Liver (tissue), 9 donors: ENCODE measurements around the gene BARX1. TPM values are rescaled to one million over a fixed set of nuclear protein-coding genes. Genes with fewer than 3 reads are reported as not detected.

ENCODE experiments used
- DNase-seq: peaks from one replicate; pipeline ENCODE4 v3.0.0-alpha.2; 2017; ENCODE audit warnings: low spot score
- H3K27ac ChIP-seq, 2 donors: one replicate each; pipeline ENCODE4 v1.7.0; 2013; ENCODE audit warnings: inconsistent platforms in 2 of 2, low read length in 2 of 2, control low read depth in 1 of 2, low read depth in 1 of 2, mild to moderate bottlenecking in 1 of 2
- H3K27me3 ChIP-seq, 4 donors: one replicate each; pipeline versions ENCODE4 v1.6.1 to v1.7.0; 2013; ENCODE audit warnings: low read length in 3 of 4, inconsistent platforms in 1 of 4, mild to moderate bottlenecking in 1 of 4, moderate library complexity in 1 of 4; ENCODE audit not compliant: control insufficient read depth in 4 of 4, insufficient read depth in 4 of 4
- H3K36me3 ChIP-seq, 4 donors: one replicate each; pipeline versions ENCODE4 v1.6.1 to v1.7.0; 2013; ENCODE audit warnings: low read length in 3 of 4, mild to moderate bottlenecking in 3 of 4, low read depth in 1 of 4, moderate library complexity in 1 of 4; ENCODE audit not compliant: control insufficient read depth in 4 of 4, insufficient read depth in 3 of 4
- H3K4me1 ChIP-seq, 4 donors: one replicate each; pipeline versions ENCODE4 v1.6.1 to v1.7.0; 2013; ENCODE audit warnings: low read length in 3 of 4, mild to moderate bottlenecking in 3 of 4, moderate library complexity in 1 of 4; ENCODE audit not compliant: control insufficient read depth in 4 of 4, insufficient read depth in 4 of 4
- H3K4me3 ChIP-seq, 3 donors: one replicate each; pipeline versions ENCODE4 v1.6.1 to v1.7.0; 2013; ENCODE audit warnings: low read length in 3 of 3, control low read depth in 1 of 3, low read depth in 1 of 3, mild to moderate bottlenecking in 1 of 3
- H3K9ac ChIP-seq, 2 donors: one replicate each; pipeline ENCODE4 v1.7.0; 2013; ENCODE audit warnings: low read length in 2 of 2, mild to moderate bottlenecking in 2 of 2, moderate library complexity in 2 of 2, control low read depth in 1 of 2, low read depth in 1 of 2
- H3K9me3 ChIP-seq, 4 donors: one replicate each; pipeline versions ENCODE4 v1.6.1 to v1.7.0; 2013; ENCODE audit warnings: low read length in 3 of 4; ENCODE audit not compliant: control insufficient read depth in 4 of 4
- CTCF ChIP-seq: fragments of 150-350 bp; IDR thresholded peaks from 2 replicates; pipeline ENCODE4 v1.5.1; 2017; ENCODE audit warnings: improper control_type of control experiment, low read depth, low read length; ENCODE audit not compliant: missing input control
- EGR1 ChIP-seq, 2 donors: IDR thresholded peaks; 2 replicates each; pipeline ENCODE4 v1.6.1; 2016 to 2018; ENCODE audit warnings: antibody characterized with exemption in 2 of 2, low read depth in 2 of 2
- FOXA1 ChIP-seq: IDR thresholded peaks from 2 replicates; pipeline ENCODE4 v1.6.1; 2016; ENCODE audit warnings: antibody characterized with exemption
- FOXA2 ChIP-seq: IDR thresholded peaks from 2 replicates; pipeline ENCODE4 v1.6.1; 2016; ENCODE audit warnings: antibody characterized with exemption
- GABPA ChIP-seq, 2 donors: IDR thresholded peaks in 1 of 2; conservative IDR thresholded peaks in 1 of 2; 2 replicates each; pipeline ENCODE4 v1.6.1; 2016; ENCODE audit warnings: antibody characterized with exemption in 2 of 2, mild to moderate bottlenecking in 1 of 2, moderate library complexity in 1 of 2
- HNF4A ChIP-seq, 2 donors: conservative IDR thresholded peaks; 2 replicates each; pipeline ENCODE4 v1.6.1; 2016; ENCODE audit warnings: antibody characterized with exemption in 2 of 2, mild to moderate bottlenecking in 2 of 2
- HNF4G ChIP-seq: IDR thresholded peaks from 2 replicates; pipeline ENCODE4 v1.6.1; 2016; ENCODE audit warnings: antibody characterized with exemption
- JUND ChIP-seq, 2 donors: IDR thresholded peaks; 2 replicates each; pipeline ENCODE4 v1.6.1; 2016; ENCODE audit warnings: antibody characterized with exemption in 2 of 2
- NR2F2 ChIP-seq: IDR thresholded peaks from 2 replicates; pipeline ENCODE4 v1.6.1; 2016; ENCODE audit warnings: antibody characterized with exemption
- RAD21 ChIP-seq, 2 donors: IDR thresholded peaks; 2 replicates each; pipeline ENCODE4 v1.6.1; 2016; ENCODE audit warnings: antibody characterized with exemption in 2 of 2, mild to moderate bottlenecking in 2 of 2
- RXRA ChIP-seq, 2 donors: IDR thresholded peaks; 2 replicates each; pipeline ENCODE4 v1.6.1; 2017 to 2018; ENCODE audit warnings: antibody characterized with exemption in 2 of 2, mild to moderate bottlenecking in 1 of 2
- SP1 ChIP-seq: IDR thresholded peaks from 2 replicates; pipeline ENCODE4 v1.6.1; 2018; ENCODE audit warnings: antibody characterized with exemption, mild to moderate bottlenecking
- TAF1 ChIP-seq: conservative IDR thresholded peaks from 2 replicates; pipeline ENCODE4 v1.6.1; 2016; ENCODE audit warnings: antibody characterized with exemption, mild to moderate bottlenecking
- YY1 ChIP-seq: IDR thresholded peaks from 2 replicates; pipeline ENCODE4 v1.6.1; 2016; ENCODE audit warnings: antibody characterized with exemption, mild to moderate bottlenecking
- ZBTB33 ChIP-seq: IDR thresholded peaks from 2 replicates; pipeline ENCODE4 v1.6.1; 2016; ENCODE audit warnings: antibody characterized with exemption
- WGBS: extraction: QIAGEN DNeasy Blood & Tissue Kit; methylation state at CpG from one replicate; pipeline ENCODE4 v1.1.7; 2013; 5-methylcytosine and 5-hydroxymethylcytosine counted together
- polyA plus RNA-seq, 2 donors: library from polyadenylated mRNA; stranded (reverse) in 1 of 2; unstranded in 1 of 2; fragments of 200-250 nt in 1 of 2; fragments of >200 nt in 1 of 2; fragmentation: Nextera tagmentation in 1 of 2; extraction: Ambion mirVana in 1 of 2; gene quantifications; one replicate each; pipeline versions ENCODE4 v1.2.1 to v1.2.3, GENCODE V29; 2013 to 2015
- total RNA-seq, 2 donors: library from RNA; depleted of rRNA; stranded (reverse); fragments of >200 nt; gene quantifications; one replicate each; pipeline ENCODE4 v1.2.3, GENCODE V29; 2014
- TF ChIP-seq, protein P1 (sequence below): IDR thresholded peaks from 2 replicates; pipeline ENCODE4 v1.6.1; 2016; ENCODE audit warnings: antibody characterized with exemption
- TF ChIP-seq, protein P2 (sequence below): IDR thresholded peaks from 2 replicates; pipeline ENCODE4 v1.6.1; 2016; ENCODE audit warnings: antibody characterized with exemption, mild to moderate bottlenecking
- TF ChIP-seq, protein P3 (sequence below): IDR thresholded peaks from 2 replicates; pipeline ENCODE4 v1.6.1; 2016; ENCODE audit warnings: antibody characterized with exemption
- donor health status: healthy.
- donor health status: healthy.
- donor health status: healthy.
- donor health status: healthy.
- donor health status: healthy.

Gene BARX1
- total and polyA plus RNA-seq, 4 donors: not detected

- Histone ChIP-seq H3K27ac (no peak overlapping the region), H3K36me3 (no peaks in the 10 kb centered on the region), H3K9me3 (peaks cover 0 to 3% (median 3%) of the 10 kb centered on the region in 4 donors), H3K4me1 (peaks cover 0 to 32% (median 25%) of the 10 kb centered on the region in 4 donors), H3K9ac (no peak overlapping the region), H3K4me3 (no peak overlapping the region), H3K27me3 (no peaks in the 10 kb centered on the region)
- DNase-seq: no peak
- TF ChIP-seq, protein P1, sequence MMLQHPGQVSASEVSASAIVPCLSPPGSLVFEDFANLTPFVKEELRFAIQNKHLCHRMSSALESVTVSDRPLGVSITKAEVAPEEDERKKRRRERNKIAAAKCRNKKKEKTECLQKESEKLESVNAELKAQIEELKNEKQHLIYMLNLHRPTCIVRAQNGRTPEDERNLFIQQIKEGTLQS: no peak
- TF ChIP-seq GABPA (IDR thresholded peaks at IDR 0.05 in 1 of 2, conservative IDR thresholded peaks at IDR 0.05 in 1 of 2): no peak
- TF ChIP-seq HNF4G: no peak
- no peak for TF ChIP-seq ZBTB33
- TF ChIP-seq FOXA1: no peak
- no peak for TF ChIP-seq FOXA2
- no peak for TF ChIP-seq YY1
- TF ChIP-seq, protein P2, sequence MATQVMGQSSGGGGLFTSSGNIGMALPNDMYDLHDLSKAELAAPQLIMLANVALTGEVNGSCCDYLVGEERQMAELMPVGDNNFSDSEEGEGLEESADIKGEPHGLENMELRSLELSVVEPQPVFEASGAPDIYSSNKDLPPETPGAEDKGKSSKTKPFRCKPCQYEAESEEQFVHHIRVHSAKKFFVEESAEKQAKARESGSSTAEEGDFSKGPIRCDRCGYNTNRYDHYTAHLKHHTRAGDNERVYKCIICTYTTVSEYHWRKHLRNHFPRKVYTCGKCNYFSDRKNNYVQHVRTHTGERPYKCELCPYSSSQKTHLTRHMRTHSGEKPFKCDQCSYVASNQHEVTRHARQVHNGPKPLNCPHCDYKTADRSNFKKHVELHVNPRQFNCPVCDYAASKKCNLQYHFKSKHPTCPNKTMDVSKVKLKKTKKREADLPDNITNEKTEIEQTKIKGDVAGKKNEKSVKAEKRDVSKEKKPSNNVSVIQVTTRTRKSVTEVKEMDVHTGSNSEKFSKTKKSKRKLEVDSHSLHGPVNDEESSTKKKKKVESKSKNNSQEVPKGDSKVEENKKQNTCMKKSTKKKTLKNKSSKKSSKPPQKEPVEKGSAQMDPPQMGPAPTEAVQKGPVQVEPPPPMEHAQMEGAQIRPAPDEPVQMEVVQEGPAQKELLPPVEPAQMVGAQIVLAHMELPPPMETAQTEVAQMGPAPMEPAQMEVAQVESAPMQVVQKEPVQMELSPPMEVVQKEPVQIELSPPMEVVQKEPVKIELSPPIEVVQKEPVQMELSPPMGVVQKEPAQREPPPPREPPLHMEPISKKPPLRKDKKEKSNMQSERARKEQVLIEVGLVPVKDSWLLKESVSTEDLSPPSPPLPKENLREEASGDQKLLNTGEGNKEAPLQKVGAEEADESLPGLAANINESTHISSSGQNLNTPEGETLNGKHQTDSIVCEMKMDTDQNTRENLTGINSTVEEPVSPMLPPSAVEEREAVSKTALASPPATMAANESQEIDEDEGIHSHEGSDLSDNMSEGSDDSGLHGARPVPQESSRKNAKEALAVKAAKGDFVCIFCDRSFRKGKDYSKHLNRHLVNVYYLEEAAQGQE: no peak
- TF ChIP-seq RAD21 (IDR thresholded peaks at IDR 0.05): no peak
- no peak for TF ChIP-seq HNF4A (conservative IDR thresholded peaks at IDR 0.05)
- TF ChIP-seq, protein P3, sequence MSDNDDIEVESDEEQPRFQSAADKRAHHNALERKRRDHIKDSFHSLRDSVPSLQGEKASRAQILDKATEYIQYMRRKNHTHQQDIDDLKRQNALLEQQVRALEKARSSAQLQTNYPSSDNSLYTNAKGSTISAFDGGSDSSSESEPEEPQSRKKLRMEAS: no peak
- no peak for TF ChIP-seq EGR1 (IDR thresholded peaks at IDR 0.05; ENCODE audit: low read depth in 2 of 2)
- no peak for TF ChIP-seq TAF1
- no peak for TF ChIP-seq SP1
- TF ChIP-seq NR2F2: no peak
- TF ChIP-seq CTCF: no peak
- TF ChIP-seq RXRA (IDR thresholded peaks at IDR 0.05): no peak
- no peak for TF ChIP-seq JUND (IDR thresholded peaks at IDR 0.05)
- WGBS: 95% methylated on average over 2 of the region's 2 CpGs
Observed at GRCh38 chr9:93992830-93993229, 37.7 kb upstream of the BARX1 start.
